Amygdala (tissue), 56 donors: Measurements from ENCODE around the gene ITGAD.
"Not testable (repeated sequence)": the region's sequence is repeated elsewhere in the genome, so short reads cannot be mapped to it uniquely, and the experiment has no call there.

Experiments used
- DNase-seq, 56 donors: peaks; one replicate each; lab custom pipeline; 2025; lab: John Stamatoyannopoulos, UW

Gene ITGAD

DNA sequence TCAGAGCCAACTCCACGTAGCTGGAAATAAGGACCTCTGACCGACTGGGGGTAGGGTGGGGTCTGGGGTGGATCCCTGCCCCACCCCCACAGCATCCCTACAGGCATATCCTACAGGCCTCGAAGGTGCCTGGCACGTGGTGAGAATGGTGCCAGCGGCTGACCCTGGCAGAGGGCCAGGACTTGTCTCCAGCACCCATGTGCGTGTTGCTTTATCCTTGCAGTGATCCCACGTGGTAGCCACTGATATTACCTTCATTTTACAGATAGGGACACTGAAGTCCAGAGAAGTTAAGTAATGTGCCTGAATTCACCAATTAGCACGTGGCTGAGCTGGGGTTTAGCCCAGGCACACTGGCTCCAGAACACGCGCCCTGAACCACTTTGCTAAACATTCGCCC, 8.3 kb downstream of the ITGAD start:
- no peak for DNase-seq

DNA sequence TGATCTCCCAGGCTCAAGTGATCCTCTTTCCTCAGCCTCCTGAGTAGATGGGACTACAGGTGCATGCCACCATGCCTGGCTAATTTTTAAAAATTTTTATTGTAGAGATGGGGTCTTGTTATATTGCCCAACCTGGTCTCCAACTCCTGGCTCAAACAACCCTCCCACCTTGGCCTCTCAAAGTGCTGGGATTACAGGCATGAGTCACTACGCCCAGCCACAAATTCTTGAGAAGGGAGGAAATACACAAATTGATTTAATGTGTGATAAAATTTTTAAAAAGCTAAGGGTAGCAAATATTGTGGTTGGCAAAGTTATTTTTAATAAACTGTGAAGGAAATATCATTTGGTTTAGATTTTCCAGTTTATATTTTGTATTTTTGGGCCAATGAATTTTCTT, 9.6 kb downstream of the ITGAD start:
- no peak for DNase-seq

DNA sequence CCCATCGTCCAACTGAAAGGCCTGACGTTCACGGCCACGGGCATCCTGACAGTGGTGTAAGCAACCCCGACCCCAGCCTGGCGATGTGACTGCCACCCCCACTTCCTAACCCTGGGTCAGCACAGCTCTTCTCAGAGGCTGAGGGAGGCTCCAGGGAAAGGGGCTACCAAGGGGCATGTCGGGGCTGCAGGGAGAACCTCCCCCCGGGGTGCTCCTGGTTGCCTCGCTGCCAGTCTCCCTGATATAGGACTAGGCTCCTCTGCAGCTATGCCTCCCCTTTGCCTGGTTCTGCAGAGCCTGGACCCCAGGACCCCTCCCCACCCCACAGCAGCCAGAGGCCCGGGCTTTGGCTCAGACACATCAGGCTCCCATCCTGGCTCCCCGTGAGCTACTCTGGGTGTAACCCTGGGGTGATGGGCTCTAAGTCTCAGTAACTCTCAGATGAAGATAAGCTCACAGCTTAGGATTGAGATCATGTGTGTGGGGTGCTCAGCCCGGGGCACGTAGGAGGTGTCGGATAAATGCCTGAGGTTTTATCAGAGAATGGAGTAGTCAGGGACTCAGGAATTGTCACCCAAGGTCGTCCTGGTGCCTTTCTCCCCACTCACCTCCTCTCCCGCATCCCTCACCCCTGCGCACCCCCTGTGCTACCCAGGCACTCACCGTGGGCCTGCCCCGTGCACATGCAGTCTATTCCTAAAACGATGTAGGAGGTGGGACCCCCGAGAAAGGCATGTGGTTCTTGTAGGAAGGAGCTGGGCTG, 10.6 kb downstream of the ITGAD start:
- DNase-seq, result no peak

DNA sequence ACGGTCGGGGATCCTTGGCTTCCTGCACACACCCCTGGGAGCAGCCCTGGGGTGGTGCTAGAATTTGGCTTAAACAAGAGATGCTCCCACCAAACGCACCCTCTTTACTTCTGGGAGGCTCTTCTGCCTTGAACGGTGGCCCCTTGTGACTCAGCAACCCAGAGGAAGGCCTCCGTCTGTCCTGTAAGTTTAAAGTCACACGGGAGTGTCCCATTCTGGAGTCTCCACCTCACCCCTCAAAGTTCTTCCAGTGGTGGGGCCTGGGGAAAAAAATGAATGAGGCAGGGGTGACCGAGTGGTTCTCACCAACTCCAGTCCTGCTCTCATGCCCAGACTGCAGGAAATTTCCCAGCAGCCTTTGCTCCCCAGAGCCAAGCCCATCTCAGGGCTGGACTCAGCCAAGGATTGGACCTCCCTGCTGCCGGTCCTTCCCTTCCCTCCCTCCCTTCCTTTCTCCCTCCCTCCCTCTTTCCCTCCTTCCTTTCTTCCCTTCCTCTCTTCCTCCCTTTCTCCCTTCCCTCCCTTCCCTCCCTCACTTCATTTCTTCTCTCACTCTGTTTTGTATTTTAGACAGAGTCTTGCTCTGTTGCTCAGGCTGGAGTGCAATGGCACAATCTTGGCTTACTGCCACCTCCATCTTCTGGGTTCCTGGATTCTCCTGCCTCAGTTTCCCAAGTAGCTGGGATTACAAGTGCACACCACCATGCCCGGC, 11.4 kb downstream of the ITGAD start:
- peak in 12 of 56 donors; percentile 8 to 33 (median 12) for DNase-seq

DNA sequence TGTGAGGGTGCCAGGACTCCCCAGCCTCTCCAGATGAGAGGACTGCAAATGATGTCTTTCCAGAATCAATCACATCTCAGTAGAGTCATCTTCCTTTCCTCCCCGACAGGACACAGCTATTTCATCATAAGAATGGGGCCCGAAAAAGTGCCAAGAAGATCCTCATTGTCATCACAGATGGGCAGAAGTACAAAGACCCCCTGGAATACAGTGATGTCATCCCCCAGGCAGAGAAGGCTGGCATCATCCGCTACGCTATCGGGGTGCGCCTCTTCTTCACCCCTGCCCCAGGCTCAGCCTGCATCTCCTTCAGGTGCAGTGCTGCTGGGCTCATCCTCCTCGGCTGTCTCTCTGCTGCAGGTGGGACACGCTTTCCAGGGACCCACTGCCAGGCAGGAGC, 14.3 kb downstream of the ITGAD start:
- no peak for DNase-seq

DNA sequence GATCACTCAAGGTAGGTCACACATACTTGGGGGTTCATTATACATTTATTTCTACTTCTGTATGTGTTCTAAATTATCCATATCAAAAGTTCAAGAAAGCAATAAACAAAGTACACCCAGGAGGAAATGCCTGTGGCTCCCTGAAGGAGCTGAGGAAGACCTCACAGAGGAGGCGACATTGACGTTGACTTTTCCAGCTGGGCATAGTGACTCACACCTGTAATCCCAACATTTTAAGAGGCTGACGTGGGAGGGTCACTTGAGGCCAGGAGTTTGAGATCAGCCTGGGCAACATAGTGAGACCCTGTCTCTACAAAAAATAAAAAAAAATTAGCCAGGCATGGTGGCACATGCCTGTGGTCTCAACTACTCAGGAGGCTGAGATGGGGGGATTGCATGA, 16.3 kb downstream of the ITGAD start:
- no peak for DNase-seq

DNA sequence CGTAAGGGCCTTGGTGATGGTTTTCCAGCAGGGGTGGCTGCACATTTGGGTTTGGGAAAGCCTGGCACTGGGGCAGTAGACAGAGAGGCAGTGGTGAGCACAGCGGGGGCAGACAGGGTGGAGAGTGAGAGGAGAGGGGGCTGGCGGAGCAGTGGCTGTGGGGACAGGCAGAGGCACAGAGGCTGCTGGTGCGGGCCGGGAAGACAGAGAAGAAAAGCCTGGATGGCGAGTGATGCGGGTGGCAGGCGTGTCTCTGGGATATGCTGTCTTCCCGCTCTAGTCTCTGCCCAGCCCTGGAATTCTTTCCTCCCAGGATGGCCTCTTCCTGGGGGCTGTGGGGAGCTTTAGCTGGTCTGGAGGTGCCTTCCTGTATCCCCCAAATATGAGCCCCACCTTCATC, 16.9 kb downstream of the ITGAD start:
- no peak for DNase-seq

DNA sequence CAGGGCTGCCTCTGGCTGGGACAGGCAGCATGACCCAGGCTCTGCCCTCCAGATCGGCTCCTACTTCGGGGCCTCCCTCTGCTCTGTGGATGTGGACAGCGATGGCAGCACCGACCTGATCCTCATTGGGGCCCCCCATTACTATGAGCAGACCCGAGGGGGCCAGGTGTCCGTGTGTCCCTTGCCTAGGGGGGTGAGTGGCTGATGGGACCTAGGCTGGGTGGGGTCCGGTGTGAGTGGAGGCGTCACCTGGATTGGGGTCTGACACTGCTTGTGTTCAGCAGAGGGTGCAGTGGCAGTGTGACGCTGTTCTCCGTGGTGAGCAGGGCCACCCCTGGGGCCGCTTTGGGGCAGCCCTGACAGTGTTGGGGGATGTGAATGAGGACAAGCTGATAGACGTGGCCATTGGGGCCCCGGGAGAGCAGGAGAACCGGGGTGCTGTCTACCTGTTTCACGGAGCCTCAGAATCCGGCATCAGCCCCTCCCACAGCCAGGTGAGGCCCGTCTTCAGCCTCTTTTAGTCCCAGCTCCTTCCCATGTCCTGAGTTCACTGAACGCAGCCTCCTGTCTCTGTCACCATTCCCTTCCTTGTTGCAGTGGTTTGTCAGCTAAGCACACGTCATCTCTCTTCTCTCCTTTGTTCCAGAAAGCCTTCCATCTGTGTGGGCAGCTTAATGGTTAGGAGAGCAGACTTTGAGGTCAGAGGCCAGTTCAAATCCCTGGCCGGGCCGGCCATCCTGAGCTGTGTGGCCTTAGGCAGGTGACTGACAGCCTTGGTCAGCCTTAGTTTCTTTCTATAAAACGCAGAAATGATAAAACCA, 18.1 kb downstream of the ITGAD start:
- no peak for DNase-seq

DNA sequence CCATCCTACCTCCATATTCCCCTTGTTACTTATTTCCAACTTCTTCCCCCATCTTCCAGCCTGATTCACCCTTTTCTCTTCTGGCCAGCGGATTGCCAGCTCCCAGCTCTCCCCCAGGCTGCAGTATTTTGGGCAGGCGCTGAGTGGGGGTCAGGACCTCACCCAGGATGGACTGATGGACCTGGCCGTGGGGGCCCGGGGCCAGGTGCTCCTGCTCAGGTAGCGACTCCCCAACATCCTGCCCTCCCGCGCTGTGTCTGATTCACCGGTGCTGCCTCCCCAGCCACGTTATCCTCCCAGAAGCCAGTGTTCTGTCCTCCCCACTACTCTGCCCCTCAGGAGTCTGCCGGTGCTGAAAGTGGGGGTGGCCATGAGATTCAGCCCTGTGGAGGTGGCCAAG, 19.6 kb downstream of the ITGAD start:
- DNase-seq, result no peak

DNA sequence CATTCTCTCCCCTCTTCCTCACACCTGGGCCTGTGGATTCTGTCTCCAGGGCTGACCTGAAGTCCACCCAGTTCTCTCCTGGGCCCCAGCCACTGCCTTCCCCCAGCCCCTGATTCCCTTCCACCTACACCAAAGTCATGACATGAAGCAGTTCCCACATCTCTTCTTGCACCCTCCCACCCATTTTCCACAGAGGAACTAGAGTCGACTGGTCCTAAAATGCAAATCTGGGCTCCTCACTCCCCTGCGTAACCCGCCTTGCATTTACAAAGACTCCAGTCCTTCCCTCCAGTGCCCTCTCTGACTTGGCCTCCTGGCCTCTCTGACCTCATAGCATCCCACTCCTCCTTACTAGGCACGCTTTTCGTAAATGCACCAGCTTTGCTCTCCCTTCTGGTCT, 20.2 kb downstream of the ITGAD start:
- DNase-seq, result no peak

DNA sequence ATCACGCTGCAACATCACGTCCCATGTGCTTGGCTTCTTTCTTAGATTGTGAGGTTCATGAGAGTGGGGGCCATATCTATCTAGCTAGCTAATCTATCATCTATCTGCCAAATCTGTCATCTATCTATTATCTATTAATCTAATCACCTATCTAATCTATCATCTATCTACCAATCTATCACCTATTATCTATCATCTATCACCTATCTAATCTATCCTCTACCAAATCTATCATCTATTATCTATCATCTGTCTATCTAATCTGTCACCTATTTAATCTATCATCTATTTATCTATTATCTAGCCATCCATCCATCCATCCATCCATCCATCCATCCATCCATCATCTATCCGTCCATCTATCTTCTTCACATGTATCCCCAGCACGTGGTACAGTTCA, 20.8 kb downstream of the ITGAD start:
- no peak for DNase-seq

DNA sequence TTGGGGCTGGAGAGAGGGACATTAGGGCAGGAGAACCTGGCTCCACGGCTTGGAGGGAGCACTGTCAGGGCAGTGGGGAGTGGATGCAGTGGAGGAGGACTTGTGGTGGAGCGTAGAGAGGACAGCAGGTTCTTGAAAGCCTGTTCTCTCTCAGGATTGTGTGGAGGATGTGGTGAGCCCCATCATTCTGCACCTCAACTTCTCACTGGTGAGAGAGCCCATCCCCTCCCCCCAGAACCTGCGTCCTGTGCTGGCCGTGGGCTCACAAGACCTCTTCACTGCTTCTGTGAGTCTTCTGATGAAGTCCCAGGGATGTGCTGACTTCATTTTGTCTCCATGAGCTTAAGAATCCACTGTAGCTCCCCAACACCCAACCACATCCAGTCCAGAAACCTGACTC, 21.6 kb downstream of the ITGAD start:
- DNase-seq, result no peak

DNA sequence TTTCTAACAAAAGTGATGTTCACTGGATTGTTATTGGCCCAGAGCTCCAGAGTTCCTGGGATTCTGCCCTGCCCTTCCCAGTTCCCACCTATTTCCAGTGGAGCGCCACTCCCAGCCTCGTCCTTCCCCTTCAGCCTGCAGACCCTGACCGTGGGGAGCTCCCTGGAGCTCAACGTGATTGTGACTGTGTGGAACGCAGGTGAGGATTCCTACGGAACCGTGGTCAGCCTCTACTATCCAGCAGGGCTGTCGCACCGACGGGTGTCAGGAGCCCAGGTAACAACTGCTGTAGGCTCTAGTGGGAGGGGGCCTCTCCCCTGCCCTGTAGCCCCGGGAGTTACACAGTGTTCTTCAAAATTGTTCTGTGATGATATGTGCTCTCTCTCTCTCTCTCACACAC, 23.2 kb downstream of the ITGAD start:
- no peak for DNase-seq

DNA sequence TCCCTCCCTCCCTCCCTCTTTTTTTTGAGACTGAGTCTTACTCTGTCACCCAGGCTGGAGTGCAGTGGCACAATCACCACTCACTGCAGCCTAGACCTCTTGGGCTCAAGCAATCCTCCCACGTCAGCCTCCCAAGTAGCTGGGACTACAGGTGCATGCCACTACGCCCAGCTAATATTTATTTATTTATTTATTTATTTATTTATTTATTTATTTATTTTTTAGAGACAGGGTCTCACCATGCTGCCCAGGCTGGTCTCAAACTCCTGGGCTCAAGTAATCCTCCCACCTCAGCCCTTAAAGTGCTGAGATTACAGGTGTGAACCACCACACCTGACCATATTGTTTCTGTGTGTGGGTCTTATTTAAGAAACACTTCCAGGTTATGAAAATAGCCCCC, 23.9 kb downstream of the ITGAD start:
- not testable (repeated sequence) for DNase-seq

DNA sequence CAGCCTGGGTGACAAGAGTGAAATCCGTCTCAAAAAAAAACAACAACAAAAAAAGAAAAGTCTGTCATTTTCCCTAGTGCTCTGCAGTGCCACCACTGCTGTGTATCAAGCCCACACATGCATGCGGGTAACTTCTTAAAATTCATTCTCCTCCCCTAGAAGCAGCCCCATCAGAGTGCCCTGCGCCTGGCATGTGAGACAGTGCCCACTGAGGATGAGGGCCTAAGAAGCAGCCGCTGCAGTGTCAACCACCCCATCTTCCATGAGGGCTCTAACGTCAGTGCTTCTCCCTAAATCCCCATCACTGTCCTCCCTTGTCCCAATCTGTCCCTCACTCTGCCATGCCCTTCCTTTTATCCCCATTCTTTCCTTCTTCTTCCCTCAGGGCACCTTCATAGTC, 24.8 kb downstream of the ITGAD start:
- no peak for DNase-seq

DNA sequence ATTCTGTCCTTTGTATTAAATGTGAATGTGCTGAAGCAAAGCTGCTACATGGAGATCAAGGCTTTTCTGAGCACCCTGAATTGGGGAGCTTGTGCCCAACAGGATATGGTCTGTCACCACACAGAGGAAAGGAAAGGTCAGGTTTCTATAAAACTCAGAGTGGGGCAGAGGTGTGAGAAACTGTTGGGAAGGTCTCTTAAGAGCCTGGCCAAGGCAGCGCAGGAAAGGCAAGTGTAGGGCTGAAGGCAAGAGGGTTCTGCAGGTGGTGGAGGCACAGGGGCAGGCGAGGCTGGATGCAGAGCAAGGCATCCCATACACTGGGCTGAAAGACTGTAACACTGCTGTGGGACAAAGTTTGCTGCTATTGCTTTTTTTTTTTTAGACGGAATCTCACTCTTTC, 26.9 kb downstream of the ITGAD start:
- no peak for DNase-seq

DNA sequence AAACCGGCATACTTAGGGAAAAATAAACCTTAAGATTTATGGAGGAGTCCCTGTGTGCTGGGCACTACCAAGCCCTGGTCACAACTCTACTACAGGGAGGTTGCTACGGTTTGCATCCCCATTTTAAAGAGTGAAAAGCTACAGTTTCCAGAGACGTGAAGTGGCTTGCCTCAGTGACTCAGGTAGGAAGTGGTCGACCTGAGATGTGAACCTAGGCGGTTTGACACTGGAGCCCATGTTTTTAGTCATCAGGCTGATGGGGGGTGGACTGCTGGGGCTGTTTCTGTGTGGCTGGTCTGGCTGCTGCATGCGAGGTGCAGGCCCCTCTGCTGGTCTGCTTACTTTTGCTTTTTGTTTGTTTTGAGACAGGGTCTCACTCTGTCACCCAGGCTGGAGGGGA, 28.5 kb downstream of the ITGAD start:
- DNase-seq, result no peak

DNA sequence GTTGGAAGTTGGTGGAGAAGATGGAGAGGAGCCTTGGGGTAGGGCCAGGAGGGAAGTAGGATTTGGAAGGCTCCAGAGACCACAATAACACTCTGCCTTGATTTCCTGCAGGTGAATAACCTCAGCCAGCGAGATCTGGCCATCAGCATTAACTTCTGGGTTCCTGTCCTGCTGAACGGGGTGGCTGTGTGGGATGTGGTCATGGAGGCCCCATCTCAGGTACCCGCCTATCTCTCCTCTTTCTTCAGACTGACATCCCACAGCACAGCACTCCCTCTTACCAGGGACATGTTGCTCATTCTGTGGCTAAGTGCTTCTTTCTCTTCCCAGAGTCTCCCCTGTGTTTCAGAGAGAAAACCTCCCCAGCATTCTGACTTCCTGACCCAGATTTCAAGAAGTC, 30.1 kb downstream of the ITGAD start:
- no peak for DNase-seq

DNA sequence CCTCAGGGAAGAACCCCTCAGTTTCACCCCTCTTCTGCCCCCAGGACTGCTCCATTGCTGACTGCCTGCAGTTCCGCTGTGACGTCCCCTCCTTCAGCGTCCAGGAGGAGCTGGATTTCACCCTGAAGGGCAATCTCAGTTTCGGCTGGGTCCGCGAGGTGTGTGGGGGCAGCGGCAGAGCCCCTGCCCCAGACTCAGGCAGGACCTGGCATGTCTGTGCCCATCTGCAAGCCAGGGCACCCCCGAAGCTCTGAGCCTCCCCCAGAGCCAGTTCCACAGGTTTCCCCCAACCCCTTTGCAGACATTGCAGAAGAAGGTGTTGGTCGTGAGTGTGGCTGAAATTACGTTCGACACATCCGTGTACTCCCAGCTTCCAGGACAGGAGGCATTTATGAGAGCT, 30.7 kb downstream of the ITGAD start:
- DNase-seq, result no peak

DNA sequence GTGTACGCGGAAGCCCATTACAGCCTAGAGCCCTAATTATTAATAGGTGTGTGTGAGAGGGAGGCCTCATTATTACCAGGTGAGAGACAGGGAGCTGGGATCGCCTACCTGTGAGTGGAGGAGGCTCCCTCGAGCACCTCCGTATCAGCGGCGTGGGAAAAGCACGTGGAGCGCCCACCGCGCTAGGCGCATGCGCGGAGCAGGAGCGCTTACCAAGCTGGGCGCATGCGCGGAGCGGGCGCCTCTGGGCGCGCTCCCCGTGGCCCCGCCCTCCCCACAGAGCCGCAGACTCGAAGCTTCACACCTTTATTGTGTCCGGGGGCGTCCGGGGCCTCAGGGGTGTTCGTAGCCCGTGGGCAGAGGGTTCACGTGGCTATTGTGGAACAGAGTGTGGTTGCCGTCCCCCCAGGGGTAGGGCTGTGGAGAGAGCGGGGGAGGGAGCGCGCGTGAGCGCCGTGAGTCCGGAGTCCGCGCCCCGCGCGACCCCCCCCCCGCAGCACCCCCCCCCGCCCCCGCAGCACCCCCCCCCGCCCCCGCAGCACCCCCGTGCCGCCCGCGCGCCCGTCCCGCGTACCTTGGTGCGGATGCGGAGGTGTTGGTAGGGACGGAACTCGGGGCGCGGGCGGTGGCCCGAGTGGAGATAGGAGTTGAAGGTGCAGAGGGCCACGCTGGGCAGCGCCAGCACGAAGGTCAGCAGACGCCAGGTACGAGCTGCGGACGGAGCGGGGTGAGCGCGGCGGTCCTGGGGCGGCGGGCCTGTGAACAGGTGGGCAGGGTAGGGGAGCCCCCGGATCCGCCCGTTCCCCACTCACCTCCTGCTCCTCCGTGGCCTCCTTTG, 34.5 kb downstream of the ITGAD start:
- peak in 40 of 56 donors; percentile 10 to 67 (median 34) for DNase-seq

DNA sequence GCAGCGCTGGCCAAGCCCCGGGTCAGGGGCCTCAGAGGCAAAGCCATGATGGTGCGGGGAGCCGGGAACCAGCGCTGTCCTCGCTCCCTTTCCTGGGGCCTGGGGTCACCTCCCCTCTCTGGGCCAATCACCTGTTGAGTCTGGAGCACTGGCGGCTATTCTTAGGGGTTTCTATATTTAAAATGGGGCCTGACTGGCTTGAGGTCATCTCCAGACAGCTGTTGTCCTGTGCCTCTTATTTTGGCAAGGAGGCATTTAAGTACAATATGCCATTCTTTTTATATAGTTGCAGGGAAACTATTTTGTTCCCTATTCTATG, 35.1 kb downstream of the ITGAD start, which contains the start of gene COX6A2:
Gene COX6A2 (minus strand): TSS at position 82 of the 319 bp plus-strand sequence. CDS start 35 bp downstream, at position 47.
- DNase-seq, result no peak
